Caco-2 (cell line): ENCODE measurements around the gene ANKRD28. TPM values are rescaled to one million over a fixed set of nuclear protein-coding genes. Genes with fewer than 3 reads are reported as not detected.

Experiments
- BruUV-seq: library from RNA; stranded (reverse); fragments of 400-500 nt; replicated peaks from 2 replicates; lab custom pipeline; 2021; lab: Mats Ljungman, UMichigan
- CTCF ChIA-PET: fragments of 300-600 bp; sonication (Branson Sonifier 250); formaldehyde crosslinking; loops from one replicate; lab custom pipeline; 2022; ENCODE audit warnings: antibody characterized with exemption; lab: Charles Lee
- POLR2A ChIA-PET: fragments of 300-600 bp; sonication (Branson Sonifier 250); formaldehyde crosslinking; loops from one replicate; lab custom pipeline; 2022; ENCODE audit warnings: antibody characterized with exemption; lab: Charles Lee
- DNase-seq, 2 experiments: peaks; one replicate each; pipeline versions ENCODE4 v3.0.0 to v3.0.0-alpha.2; 2020 to 2022
- H3K27me3 ChIP-seq: replicated peaks from 2 replicates; pipeline ENCODE4 v1.6.0; 2011; ENCODE audit warnings: low read length; ENCODE audit not compliant: control insufficient read depth, insufficient read depth
- H3K36me3 ChIP-seq: 2 replicates; pipeline ENCODE4 v1.5.1; 2011; ENCODE audit warnings: low read length; ENCODE audit not compliant: control insufficient read depth, insufficient read depth
- H3K4me1 ChIP-seq: fragments of 250-450 bp; sonication (Bioruptor Pico); 2 replicates; pipeline ENCODE4 v1.5.1; 2020; ENCODE audit warnings: mild to moderate bottlenecking
- H3K4me3 ChIP-seq: 2 replicates; pipeline ENCODE4 v1.5.1; 2011; ENCODE audit warnings: low read depth, mild to moderate bottlenecking, control low read depth, low read length
- H3K9me3 ChIP-seq: fragments of 250-450 bp; sonication (Bioruptor Pico); 2 replicates; pipeline ENCODE4 v1.5.1; 2020; ENCODE audit warnings: mild to moderate bottlenecking, moderate library complexity
- H3K27ac Mint-ChIP-seq: one replicate; pipeline ENCODE4 v1.8.0; 2022; ENCODE audit warnings: mixed read lengths; ENCODE audit not compliant: unreplicated experiment
- H3K27me3 Mint-ChIP-seq: one replicate; pipeline ENCODE4 v1.8.0; 2022; ENCODE audit warnings: mixed read lengths; ENCODE audit not compliant: insufficient read depth, unreplicated experiment
- H3K36me3 Mint-ChIP-seq: one replicate; pipeline ENCODE4 v1.8.0; 2022; ENCODE audit warnings: mild to moderate bottlenecking, mixed read lengths; ENCODE audit not compliant: insufficient read depth, unreplicated experiment
- H3K4me1 Mint-ChIP-seq: one replicate; pipeline ENCODE4 v1.8.0; 2022; ENCODE audit warnings: low read depth, mixed read lengths; ENCODE audit not compliant: unreplicated experiment
- H3K4me3 Mint-ChIP-seq: one replicate; pipeline ENCODE4 v1.8.0; 2022; ENCODE audit warnings: mild to moderate bottlenecking, moderate library complexity, mixed read lengths; ENCODE audit not compliant: unreplicated experiment
- H3K9me3 Mint-ChIP-seq: one replicate; pipeline ENCODE4 v1.8.0; 2022; ENCODE audit warnings: mixed read lengths; ENCODE audit not compliant: unreplicated experiment
- CTCF ChIP-seq, 2 experiments: fragments of 200-600 bp in 1 of 2; IDR thresholded peaks; 1 replicate in 1 of 2; 2 replicates in 1 of 2; pipeline versions ENCODE4 v1.5.1 to v1.8.0; 2011 to 2022; ENCODE audit warnings: antibody characterized with exemption in 1 of 2, control low read depth in 1 of 2, inconsistent platforms in 1 of 2, low read depth in 1 of 2, low read length in 1 of 2, mild to moderate bottlenecking in 1 of 2, moderate library complexity in 1 of 2; ENCODE audit not compliant: insufficient read depth in 1 of 2, severe bottlenecking in 1 of 2, unreplicated experiment in 1 of 2
- intact Hi-C: fragments of 100-400 bp; cut with micrococcal nuclease; formaldehyde crosslinking; loops from one replicate; pipeline ENCODE4 v1.10.0; 2022; ENCODE audit not compliant: unreplicated experiment
- total RNA-seq: library from RNA; stranded (reverse); gene quantifications from 2 replicates; pipeline ENCODE4 v1.2.3, GENCODE V29; 2022

ANKRD28 gene
- total RNA-seq, 1 experiment from 2014 or later = 37.2 TPM

DNA sequence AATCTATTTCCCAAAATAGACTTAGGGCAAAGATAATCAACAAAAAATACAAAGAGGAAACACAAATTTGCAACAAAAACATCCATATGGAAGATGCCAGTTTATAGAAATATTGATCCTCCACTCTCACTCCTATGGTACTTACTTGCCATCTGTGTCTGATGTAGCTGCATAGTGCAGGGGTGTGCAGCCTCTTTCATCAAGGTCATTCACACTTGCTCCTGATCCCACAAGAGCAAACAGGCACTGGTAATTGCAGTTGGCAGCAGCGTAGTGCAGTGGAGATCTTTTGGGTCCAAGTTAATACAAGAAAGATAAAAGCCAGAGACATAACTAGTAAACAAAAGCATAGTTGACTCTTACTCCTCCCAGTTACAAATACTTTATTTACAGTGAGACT lies 90.0 kb downstream of the ANKRD28 start:
- ChIA-PET CTCF (no interaction called here), POLR2A (no interaction called here)
- Histone ChIP-seq H3K27me3 (no peaks in the 10 kb centered on the region), H3K4me1 (no peaks in the 10 kb centered on the region), H3K36me3 (no peaks in the 10 kb centered on the region; the same call in 1 of the 2 replicates), H3K9me3 (no peaks in the 10 kb centered on the region), H3K4me3 (no peak overlapping the region)
- DNase-seq = no peak
- intact Hi-C loops = no loop called here
- Mint-ChIP-seq H3K4me3 (no peak overlapping the region), H3K36me3 (peaks cover 27% of the 10 kb centered on the region), H3K9me3 (no peaks in the 10 kb centered on the region), H3K4me1 (no peaks in the 10 kb centered on the region), H3K27me3 (no peaks in the 10 kb centered on the region), H3K27ac (no peak overlapping the region)
- BruUV-seq = no TSS peak
- no peak for TF ChIP-seq CTCF (IDR thresholded peaks at IDR 0.05; ENCODE audit: insufficient read depth in 1 of 2, low read depth in 1 of 2, low read length in 1 of 2, severe bottlenecking in 1 of 2, unreplicated experiment in 1 of 2)

DNA sequence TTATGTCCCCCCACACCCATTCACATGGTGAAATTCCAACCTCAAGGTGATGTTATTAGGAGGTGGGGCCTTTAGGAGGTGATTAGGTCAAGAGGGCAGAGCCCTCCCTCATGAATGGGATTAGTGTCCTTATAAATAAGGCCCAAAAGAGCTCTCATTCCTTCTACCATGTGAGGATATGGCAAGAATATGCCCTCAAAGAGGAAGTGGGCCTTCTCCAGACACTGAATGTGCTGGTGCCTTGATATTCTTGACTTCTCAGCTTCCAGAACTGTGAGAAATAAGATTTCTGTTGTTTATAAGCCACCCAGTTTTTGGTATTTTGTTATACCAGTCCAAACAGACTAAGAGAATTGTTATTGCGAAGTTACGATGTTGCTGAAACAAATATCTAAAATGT lies 94.4 kb downstream of the ANKRD28 start:
- Histone ChIP-seq H3K27me3 (no peaks in the 10 kb centered on the region), H3K4me1 (no peaks in the 10 kb centered on the region), H3K4me3 (no peak overlapping the region), H3K36me3 (no peaks in the 10 kb centered on the region), H3K9me3 (no peaks in the 10 kb centered on the region)
- TF ChIP-seq CTCF (IDR thresholded peaks at IDR 0.05; ENCODE audit: insufficient read depth in 1 of 2, low read depth in 1 of 2, low read length in 1 of 2, severe bottlenecking in 1 of 2, unreplicated experiment in 1 of 2) = no peak
- DNase-seq = no peak
- POLR2A ChIA-PET = no interaction called here
- CTCF ChIA-PET = no interaction called here
- no TSS peak for BruUV-seq
- intact Hi-C loops = no loop called here
- H3K27ac Mint-ChIP-seq = no peak overlapping the region
- no peak overlapping the region for H3K4me3 Mint-ChIP-seq
- H3K9me3 Mint-ChIP-seq = no peaks in the 10 kb centered on the region
- H3K4me1 Mint-ChIP-seq = no peaks in the 10 kb centered on the region
- no peaks in the 10 kb centered on the region for H3K27me3 Mint-ChIP-seq
- peaks cover 21% of the 10 kb centered on the region for H3K36me3 Mint-ChIP-seq

- intact Hi-C loops = loop anchor here (5.0 kb wide), 1 partner anchor 118 kb away; no protein-coding TSS in a partner anchor
- no peak overlapping the region for H3K4me3 Mint-ChIP-seq
Measured at GRCh38 chr3:15694628-15695027, 103.2 kb downstream of the ANKRD28 start.

More at GRCh38 chr3:15694628-15695027, 103.2 kb downstream of the ANKRD28 start:
- POLR2A ChIA-PET = no interaction called here
- no peak for DNase-seq
- H3K9me3 ChIP-seq = no peaks in the 10 kb centered on the region
- CTCF ChIA-PET = no interaction called here
- Mint-ChIP-seq H3K27me3 (no peaks in the 10 kb centered on the region), H3K27ac (no peak overlapping the region), H3K9me3 (no peaks in the 10 kb centered on the region), H3K36me3 (peaks cover 17% of the 10 kb centered on the region), H3K4me1 (no peaks in the 10 kb centered on the region)
- no TSS peak for BruUV-seq
- H3K27me3 ChIP-seq = no peaks in the 10 kb centered on the region
- no peaks in the 10 kb centered on the region for H3K36me3 ChIP-seq
- no peak overlapping the region for H3K4me3 ChIP-seq
- no peak for TF ChIP-seq CTCF (IDR thresholded peaks at IDR 0.05; ENCODE audit: insufficient read depth in 1 of 2, low read depth in 1 of 2, low read length in 1 of 2, severe bottlenecking in 1 of 2, unreplicated experiment in 1 of 2)
- H3K4me1 ChIP-seq = no peaks in the 10 kb centered on the region
